HG03060 (cell line): Measurements from ENCODE around the gene CFP.
"Not testable (repeated sequence)": the region's sequence is repeated elsewhere in the genome, so short reads cannot be mapped to it uniquely, and the experiment has no call there.

Experiments
- ATAC-seq: cut with Tn5 transposase; IDR thresholded peaks from one replicate; pipeline ENCODE4 v1.9.1; 2021; ENCODE audit warnings: low read depth, moderate number of reproducible peaks; ENCODE audit not compliant: unreplicated experiment

Gene CFP

DNA sequence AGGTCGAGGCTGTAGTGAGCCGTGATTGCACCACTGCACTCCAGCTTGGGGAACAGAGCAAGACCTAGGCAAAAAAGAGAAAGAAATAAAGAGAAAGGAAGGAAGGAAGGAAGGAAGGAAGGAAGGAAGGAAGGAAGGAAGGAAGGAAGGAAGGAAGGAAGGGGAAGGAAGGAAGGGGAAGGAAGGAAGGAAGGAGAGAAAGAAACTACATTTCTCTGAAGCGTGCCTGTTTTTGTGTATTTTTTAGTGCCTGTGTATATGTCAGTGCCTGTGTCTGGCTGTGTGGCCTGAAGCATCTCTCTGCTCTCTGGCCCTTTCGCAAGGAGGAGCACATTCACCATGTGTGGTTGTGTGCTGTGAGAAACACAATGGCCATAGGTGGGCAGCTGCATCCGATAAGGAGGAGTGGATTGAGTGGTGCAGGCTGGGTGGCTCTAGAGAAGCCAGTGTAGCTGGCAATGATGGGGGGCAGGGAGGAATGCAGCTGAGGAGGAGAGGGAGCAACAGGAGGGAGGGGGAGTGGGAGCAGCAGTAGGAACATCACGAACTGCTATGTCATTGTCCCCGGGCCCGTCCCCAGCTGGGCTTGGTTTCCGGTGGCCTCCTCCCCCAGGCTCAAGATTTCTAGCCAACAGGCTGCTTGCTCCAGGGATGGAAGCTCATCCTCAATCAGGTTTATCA is 21.5 kb downstream of the CFP start:
- no peak for ATAC-seq

DNA sequence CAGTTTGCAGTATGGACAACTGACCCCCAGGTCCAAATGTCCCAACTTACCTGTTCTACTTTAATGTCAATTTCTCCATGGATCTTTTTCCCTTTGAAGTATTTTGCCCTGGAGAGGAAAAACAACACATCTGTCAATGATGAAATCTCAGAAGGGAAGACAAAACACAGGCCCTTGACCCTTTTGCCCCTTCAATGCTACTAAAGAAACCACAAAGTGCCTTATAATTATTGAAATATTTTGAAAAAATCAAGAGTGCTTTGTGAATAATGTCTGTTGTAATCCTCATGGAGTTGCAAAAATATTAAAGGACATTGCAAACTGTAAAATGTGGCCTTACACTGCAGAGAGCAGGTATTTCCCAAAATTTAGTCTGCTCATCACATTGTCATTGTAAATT is 22.6 kb downstream of the CFP start:
- ATAC-seq = no peak

DNA sequence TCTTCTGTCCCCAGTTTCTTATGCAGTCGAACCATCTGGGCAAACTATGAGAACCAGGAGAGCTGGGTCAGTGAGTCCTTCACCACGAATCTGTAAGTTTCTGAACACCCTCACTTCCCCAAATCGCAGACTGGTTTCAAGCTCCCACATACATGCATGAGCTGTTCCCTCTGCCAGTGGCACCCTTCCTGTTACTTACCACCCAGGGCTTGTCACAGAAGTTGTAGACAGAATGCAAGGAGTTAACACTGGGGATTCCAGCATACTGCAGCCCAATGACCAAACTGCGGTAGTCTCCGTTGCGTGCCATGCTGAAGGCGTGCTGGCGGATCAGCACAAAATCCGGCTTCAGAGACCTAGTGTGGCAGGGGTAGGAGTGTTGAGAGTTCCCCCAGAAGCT is 24.7 kb downstream of the CFP start:
- no peak for ATAC-seq

GRCh38 chrX:47603125-47603524 is 26.6 kb downstream of the CFP start:
- ATAC-seq = not testable (repeated sequence)

DNA sequence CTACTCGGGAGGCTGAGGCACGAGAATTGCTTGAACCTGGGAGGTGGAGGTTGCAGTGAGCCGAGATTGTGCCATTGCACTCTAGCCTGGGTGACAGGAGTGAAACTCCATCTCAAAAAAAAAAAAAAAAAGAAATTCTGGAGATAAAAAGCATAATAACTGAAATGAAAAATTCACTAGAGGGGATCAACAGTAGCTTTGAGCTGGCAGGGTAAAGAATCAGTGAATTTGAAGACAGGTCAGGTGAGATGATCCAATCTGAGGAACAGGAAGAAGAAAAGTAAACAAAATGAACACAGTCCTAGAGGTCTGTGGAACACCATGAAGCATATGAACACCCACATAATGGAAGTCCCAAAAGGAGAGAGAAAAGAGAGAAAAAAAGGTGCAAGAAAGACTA is 32.5 kb downstream of the CFP start:
- no peak for ATAC-seq

- no peak for ATAC-seq
Measured at GRCh38 chrX:47596256-47596655, 33.5 kb downstream of the CFP start.

DNA sequence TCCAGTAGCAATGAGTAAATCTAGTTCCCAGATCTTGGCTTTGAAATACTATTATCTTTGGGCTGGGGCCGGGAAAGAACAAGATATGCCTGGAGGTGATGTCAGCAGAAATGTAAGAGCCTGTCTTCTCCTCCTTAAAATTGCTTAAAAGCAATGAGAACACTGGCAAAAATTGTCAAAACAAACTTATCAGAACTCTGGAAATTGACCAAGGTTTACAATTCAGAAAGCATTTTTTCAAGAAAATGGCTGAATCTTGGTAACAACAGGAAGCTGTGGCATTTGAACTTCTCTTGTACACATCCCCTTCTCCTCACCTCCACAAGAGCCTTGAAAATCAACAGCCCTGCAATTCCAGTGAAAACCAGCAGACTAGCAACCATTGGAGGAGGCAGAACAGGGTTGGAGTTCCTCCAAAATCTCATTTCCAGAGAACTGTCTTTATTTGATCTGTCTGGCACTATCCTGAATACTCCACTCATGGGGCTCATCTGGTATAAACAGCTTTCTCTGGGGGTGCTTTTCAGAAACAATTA is 33.9 kb downstream of the CFP start:
- ATAC-seq = no peak

DNA sequence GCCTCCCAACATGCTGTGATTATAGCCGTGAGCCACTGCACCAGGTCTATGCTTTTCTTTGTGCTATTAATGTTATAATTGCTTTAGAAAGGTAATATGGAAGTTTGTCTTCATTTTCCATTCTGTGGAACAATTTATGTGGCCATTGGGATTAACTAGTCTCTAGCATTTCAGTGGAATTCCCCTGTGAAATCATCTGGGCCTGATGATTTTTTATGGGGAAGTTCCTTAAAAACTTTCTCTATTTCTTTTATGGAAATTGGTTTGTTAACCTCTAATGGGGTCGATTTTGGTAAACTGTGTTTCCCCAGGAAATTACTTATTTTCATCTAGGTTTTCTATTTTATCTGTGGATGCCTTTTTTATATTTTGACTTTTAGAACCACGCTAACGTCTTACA is 36.2 kb downstream of the CFP start:
- ATAC-seq = no peak

DNA sequence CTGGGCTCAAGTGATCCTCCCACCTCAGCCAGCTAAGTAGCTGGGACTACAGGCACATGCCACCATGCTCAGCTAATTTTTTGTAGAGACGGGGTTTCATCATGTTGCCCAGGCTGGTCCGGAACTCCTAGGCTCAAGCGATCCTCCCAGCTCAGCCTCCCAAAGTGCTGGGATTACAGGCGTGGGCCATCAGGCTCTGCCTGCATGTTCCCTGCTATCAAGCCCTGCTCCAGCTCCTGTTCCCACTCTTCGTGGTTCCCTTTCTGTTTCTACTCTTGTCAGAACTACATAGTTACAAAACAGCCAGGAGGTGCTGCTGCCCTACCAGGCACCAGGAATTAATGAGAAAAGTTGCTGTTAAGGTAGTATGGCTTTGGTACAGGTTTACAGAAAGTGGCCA is 38.7 kb downstream of the CFP start:
- no peak for ATAC-seq

- no peak for ATAC-seq
Measured at GRCh38 chrX:47587906-47588735, 41.6 kb downstream of the CFP start.

DNA sequence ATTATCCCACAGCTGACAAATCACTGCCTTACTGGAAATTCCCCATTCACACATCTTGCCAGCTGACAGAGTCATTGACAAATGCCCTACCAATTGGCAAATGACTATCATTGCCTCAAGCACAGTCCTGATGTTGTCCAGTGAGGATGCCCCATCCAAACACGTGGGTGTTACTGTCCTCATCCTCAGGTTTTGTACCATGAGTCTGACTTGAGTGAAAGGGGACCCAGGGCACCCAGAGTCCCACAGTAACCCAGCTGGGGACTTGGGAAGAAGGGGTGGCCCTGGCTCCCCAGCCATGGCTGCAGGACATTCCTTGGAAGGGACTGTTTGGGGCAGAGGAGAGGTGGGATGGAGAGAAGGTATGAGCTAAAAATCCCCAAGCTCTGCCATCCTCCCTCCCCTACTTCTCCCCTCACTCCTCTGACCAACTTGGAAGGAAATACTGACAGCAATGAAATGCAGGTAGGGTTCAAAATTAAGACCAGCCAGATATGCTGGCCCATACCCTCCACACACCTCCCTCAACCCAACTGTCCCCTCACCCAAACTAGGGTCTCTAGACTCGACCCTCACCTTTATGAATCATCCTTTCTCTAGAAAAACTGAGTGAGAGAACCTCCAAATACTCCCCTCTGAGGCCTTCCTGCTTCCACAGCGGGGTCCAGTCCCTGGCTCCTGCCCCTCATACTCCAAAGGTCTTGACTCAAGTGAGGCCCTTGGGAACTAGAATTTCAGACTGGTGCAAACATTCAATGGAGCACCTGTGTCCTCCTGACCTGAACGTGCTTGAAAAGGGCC is 42.4 kb downstream of the CFP start:
- no peak for ATAC-seq

DNA sequence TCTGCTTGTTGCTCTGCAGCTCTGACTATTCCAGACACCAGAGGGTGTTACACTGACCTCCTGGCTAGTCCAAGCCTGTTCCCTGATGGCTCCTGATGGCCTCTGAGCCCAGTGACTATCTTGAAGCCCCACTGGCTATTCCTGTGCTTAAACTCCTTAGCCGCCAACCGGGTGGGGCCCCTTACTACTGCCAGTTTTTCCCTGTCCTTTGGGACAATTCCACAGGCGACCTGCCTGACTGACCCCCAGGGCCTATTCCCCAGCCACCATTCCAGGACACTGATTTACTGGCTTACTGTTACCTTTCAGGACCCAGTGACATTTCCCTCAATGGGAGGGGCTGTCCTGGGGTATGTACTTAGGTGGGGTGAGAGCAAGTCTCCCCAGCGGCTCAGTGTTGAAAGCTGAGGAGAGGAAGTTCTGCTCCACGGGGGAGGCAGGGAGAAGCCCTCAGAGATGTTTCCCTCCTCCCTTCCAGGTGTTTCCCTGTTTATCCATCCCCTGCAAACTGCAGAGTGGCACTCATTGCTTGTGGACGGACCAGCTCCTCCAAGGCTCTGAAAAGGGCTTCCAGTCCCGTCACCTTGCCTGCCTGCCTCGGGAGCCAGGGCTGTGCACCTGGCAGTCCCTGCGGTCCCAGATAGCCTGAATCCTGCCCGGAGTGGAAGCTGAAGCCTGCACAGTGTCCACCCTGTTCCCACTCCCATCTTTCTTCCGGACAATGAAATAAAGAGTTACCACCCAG is 43.5 kb downstream of the CFP start:
- ATAC-seq = no peak

DNA sequence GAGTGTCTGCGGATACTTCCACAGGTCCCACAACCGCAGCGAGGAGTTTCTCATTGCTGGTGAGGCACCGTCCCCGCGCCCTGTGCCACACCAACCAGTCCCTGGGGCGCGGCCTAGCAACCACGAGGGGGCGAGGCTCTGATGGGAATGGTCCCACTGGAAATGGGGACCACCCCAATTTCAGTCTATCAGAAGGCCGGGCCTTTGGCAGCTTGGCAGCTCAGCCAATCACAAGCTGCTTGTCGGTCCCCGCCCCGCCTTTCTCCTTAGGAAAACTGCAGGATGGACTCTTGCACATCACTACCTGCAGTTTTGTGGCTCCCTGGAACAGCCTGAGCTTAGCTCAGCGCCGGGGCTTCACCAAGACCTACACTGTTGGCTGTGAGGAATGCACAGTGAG is 44.5 kb downstream of the CFP start:
- ATAC-seq = no peak

- ATAC-seq = no peak
Measured at GRCh38 chrX:47584714-47585113, 45.0 kb downstream of the CFP start.

- no peak for ATAC-seq
Measured at GRCh38 chrX:47583240-47583861, 46.4 kb downstream of the CFP start.

DNA sequence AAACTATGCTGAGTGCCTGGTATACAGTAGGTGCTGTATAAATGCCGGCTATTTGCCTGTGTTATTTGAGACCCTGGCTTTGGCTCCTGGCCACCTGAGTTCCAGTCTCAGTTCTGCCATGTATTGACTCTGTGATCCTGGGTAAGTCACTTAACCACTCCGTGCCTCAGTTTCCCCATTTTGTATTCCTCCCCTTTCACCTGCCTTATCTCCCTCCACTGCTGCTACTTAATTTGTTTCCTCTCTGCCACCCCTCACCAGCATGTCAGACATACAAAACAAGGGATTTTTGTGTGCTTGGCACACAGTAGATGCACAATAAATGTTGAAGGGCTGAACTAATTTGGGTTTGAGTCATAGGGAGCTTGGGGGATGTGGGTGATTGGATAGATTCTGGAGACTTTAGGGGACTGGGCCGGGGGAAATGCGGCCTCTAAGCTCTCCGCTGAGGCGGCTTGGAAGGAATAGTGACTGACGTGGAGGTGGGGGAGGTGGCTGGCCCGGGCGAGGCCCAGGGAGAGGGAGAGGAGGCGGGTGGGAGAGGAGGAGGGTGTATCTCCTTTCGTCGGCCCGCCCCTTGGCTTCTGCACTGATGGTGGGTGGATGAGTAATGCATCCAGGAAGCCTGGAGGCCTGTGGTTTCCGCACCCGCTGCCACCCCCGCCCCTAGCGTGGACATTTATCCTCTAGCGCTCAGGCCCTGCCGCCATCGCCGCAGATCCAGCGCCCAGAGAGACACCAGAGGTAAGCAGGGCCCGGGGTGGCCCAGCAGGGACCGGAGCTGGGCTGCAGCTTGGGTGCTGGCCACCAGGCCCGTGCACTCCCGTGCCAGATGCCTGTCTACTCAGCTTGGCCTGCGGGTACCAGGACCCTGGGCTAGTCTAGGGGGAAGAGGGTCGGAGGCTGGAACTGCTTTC is 47.7 kb downstream of the CFP start, which contains the start of gene TIMP1:
Gene TIMP1, plus strand, starts transcription at position 706 of the 917 bp plus-strand sequence. CDS start 980 bp downstream, outside the sequence.
- ATAC-seq = peak; percentile 78

- no peak for ATAC-seq
Measured at GRCh38 chrX:47579537-47579936, 50.2 kb downstream of the CFP start.

DNA sequence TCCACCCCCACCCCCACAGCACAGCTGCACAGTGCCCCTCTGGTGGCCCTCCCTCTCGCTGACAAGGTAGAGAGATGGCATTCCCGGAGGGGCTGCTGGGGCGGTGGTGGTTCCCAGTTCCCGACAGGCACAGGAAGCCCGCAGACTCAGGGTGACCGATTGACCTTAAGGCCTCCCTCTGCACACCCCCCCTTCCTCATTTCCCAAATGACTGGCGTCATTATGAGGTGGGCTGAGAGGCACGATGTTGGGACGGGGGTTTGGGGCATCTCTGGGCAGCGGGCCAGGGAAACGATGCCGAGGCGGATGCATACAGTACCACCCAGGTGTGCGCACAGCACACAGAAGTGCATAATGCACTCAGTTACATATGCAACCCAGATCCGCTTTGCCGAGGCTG is 51.0 kb downstream of the CFP start:
- no peak for ATAC-seq

GRCh38 chrX:47577901-47578300 is 51.8 kb downstream of the CFP start:
- no peak for ATAC-seq
